UCSD-AML1 (cell line): ENCODE results near the gene FBXO40.

Experiments used
- DNase-seq: peaks from one replicate; lab custom pipeline; 2025; ENCODE audit not compliant: unreplicated experiment; lab: John Stamatoyannopoulos, UW

FBXO40 gene

DNA sequence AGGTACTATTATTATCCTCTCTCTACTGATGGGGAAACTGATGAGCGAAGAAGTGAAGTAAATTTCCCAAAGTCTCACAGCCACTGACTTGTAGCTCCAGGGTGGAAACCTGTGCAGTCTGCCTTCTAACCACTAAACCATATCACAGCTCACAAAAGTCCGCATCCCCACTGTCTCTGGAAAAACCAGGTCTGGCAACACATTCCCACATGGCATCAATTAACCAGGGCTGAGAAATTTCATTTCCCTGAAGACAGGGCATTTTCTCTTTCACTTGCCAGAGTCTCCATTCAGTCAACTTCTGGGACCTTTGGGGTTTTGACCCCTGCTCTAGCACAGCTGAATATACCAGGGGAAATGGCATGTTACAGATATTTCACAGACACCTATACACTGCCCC is 26.5 kb downstream of the FBXO40 start:
- no peak for DNase-seq

GRCh38 chr3:121621491-121621890 is 28.3 kb downstream of the FBXO40 start:
- no peak for DNase-seq

GRCh38 chr3:121624147-121624899 is 31.1 kb downstream of the FBXO40 start:
- no peak for DNase-seq

GRCh38 chr3:121626495-121626894 is 33.3 kb downstream of the FBXO40 start:
- no peak for DNase-seq

DNA sequence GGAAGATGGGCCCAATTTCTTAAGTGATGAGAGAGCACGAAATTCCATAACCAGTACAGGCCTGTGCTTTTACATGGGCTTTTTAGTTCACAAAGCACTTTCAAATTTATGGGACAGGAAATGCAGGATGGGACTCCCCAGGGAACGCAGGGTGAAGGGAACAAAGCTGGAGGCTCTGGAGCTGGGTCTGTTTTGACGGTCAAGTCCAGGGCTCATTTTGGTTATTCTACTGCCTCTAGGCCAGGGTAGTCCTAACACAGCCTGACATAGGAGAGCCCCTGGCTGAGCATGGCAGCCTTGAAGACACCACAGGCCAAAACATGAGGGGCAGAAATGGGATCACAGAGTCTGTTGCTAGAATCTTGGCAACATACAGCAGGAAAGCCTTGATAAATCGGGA is 34.0 kb downstream of the FBXO40 start:
- DNase-seq: no peak

DNA sequence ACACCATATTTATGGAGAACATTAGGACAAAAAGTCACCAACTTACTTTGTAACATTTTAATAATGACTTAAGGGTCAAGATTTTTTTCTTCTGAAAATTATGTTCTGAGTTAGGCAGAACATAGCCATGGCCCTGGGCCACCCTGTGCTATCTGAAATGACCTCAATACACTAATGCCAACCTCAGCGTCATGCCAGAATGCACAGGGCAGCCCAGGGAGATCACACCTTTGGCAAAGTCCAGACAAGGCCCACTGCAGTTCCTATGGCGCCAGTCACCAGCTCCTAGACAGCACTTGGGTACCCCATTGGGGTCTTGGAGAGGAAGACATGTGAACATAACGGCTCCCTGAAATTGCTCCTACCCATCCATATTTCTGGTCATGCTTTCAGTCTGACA is 34.4 kb downstream of the FBXO40 start:
- no peak for DNase-seq

DNA sequence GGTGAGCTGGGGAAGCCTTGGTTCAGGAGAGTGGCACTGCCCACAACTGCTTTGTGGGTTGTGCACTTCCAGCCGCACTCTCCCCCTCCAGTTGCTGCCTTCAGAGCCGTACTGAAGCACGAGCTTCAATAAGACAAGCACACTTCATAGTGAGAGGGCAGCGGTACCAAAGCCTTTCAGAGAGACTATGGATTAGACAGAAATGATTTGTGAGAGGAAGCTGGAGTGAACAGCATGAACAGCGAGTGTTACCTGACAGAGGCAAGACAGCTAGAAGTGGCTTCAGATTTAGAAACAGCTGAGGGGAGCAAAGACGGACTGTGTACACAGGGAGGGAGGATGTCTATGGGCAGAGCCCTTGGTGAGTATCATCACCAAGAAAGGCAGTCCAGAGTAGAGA is 36.4 kb downstream of the FBXO40 start:
- no peak for DNase-seq

GRCh38 chr3:121630355-121630754 is 37.2 kb downstream of the FBXO40 start:
- no peak for DNase-seq

DNA sequence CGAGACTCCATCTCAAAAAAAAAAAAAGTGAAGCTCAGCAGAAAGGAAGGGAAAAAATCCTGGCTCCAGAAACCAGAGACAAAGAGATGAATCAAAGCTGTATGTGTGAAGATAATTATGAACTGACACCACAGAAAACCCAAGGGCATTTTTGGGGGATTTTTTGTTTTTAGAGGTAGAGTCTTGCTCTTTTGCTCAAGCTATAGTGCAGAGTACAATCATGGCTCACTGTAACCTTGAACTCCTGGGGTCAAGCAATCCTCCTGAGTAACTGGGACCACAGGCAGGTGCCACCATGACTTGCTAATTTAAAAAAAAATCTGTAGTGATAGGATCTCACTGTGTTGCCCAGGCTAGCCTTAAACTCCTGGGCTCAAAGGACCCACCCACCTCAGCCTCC is 44.7 kb downstream of the FBXO40 start:
- no peak for DNase-seq

DNA sequence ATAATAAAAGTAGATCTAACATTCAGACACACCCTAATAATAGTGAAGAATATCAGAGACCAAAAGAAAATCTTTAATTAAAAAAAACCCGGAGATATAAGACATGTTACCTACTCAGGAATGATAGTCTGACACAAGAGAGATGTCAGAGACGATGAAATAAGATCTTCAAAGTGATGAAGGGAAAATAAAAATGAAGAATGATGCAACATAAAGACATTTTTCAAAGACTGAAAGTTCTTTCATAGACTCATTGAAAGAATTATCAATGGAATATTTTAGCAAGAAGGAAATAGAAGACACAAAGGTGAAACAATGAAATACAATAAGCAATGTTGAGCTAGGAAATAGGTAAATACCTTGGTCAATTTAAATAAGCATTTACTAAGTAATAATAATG is 47.9 kb downstream of the FBXO40 start:
- no peak for DNase-seq

DNA sequence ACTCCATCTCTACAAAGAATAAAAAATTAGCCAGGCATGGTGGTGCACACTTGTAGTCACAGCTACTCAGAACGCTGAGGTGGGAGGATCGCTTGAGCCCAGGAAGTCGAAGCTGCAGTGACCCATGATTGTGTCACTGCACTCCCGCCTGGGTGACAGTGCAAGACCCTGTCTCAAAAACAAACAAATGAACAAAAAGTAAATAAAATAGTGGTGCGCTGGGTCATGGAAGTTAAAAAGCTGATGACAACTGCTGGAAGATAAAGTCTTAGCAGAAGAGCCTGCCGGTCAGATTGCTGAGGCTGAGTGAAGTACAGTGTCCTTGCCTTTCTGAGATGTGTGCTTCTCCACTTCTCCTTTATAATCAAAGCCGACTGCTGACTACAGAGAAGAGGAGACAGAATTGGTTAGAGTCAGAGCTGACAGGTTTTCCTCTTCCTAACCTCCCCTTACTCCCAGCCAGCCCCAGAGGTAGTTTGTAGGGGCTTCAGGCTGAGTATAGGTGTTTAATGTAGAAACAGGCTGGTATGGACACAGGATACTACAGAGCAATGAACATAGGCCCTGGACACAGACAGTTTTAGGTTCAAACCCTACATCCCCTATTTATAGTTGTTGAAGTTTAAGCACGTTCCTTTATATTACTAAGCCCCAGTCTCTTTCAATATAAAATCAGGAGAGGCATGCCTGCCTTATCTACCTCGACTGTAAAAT is 49.6 kb downstream of the FBXO40 start:
- DNase-seq: no peak

- no peak for DNase-seq
Measured at GRCh38 chr3:121645054-121645453, 51.9 kb downstream of the FBXO40 start.

- no peak for DNase-seq
Measured at GRCh38 chr3:121648219-121648958, 55.2 kb downstream of the FBXO40 start.

- no peak for DNase-seq
Measured at GRCh38 chr3:121649645-121650044, 56.5 kb downstream of the FBXO40 start.

GRCh38 chr3:121651684-121652083 is 58.5 kb downstream of the FBXO40 start:
- no peak for DNase-seq

DNA sequence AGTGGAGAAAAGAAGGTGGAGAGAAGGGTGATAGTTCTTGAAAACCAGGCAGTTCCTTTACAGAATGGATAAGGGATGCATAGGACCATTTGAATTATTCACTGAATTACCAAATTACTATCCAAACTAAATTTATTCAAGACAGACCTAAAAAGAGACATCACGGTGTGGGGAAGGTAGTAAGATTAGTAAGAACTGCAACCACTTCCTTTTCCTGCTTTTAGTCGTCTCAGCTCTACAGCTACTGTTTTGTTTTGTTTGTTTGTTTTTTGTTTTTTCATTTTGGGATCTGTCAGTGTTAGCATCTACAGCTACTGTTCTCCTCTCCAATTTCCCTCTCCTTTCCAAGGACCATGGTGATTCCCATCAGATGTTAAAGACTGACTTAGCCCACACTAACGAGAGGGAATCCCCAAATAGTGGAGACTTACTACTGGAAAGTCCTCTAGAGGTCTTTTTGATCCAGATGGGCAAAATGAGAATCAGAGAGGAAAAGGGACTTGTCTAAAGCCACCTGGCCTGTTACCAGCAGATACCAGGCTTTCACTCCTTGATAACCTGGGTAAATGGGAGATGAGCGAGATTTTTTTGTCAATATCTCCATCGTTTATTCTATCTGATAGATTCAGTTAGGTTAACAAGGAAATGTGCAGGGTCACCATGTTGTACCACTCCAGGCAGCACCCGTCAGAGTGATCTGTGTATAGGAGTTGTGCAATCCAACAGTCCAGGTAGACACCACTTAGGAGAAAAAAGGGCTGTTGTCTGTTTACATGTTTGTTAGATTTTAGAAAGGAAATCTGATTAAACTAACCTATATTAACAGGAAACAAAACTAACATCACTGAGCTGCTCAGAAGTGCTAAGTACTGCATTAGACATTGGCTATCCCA is 61.6 kb downstream of the FBXO40 start:
- DNase-seq: no peak

GRCh38 chr3:121658716-121659435 is 65.7 kb downstream of the FBXO40 start:
- DNase-seq: no peak

DNA sequence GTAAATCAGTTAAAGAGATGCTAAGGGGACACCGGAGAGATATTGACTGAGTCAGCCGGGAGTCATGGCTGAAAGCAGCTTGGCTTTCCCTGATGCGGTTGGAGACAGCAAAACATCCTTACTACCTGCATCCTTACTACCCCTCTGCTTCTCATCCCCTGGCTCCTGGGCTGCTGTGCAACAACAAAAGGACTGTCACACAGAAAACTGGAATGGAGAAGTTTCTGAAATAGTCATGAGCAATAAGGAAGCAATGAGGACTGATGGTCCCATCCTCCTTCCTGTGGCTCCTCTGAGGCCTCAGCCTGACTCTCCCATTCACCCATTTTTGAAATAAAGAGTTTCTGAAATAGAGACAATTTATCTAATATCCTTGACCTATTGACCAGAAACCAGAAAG is 66.4 kb downstream of the FBXO40 start:
- no peak for DNase-seq

- peak; percentile 75 for DNase-seq
Measured at GRCh38 chr3:121660356-121661171, 67.4 kb downstream of the FBXO40 start, which contains the start of gene HCLS1. Gene HCLS1, minus strand, starts transcription at chr3:121660903. Its CDS starts 2,556 bp downstream, at chr3:121658347.
